ENCODE results near the gene ZBTB8B. TPM values are rescaled to one million over a fixed set of nuclear protein-coding genes. Genes with fewer than 3 reads are reported as not detected.

The ZBTB8B gene
- total and polyA plus RNA-seq, 10 of the 15 experiments (the other 5 are each of a cell fraction or from before 2014, with no cell fraction given), result under 0.01 to 0.04 (median 0.01) TPM; not detected in 4

- no peak for FAIRE-seq
- no peak overlapping the region for H3K4me2 ChIP-seq (ENCODE audit: control insufficient read depth, insufficient read depth)
- H3K27ac ChIP-seq (ENCODE audit: control insufficient read depth, insufficient read depth), result no peak overlapping the region
- no peak overlapping the region for H3K4me3 ChIP-seq
- H3K27me3 ChIP-seq (replicated peaks in 1 of 2; ENCODE audit: control insufficient read depth in 2 of 2, insufficient read depth in 2 of 2, low read length in 1 of 2), result no peaks in the 10 kb centered on the region
- CTCF ChIA-PET, result interaction anchor here (0.9 to 1.4 kb wide), 3 partner anchors 24 to 47 kb away, joined by 3 to 4 read pairs (median 4); no protein-coding TSS in a partner anchor
- no peak overlapping the region for H2AFZ ChIP-seq (ENCODE audit: control insufficient read depth, low read depth, low read length)
- in situ Hi-C loops (cut with MboI), result no loop called here
- POLR2A ChIA-PET, result no interaction called here
- intact Hi-C loops (cut with micrococcal nuclease; ENCODE audit: unreplicated experiment), result loop anchor here (5.0 kb wide), 1 partner anchor 94 kb away; no protein-coding TSS in a partner anchor
- SMC1A ChIA-PET (ENCODE audit: uncharacterized antibody, unreplicated experiment), result interaction anchor here (1.1 to 2.0 kb wide), 3 partner anchors 15 to 217 kb away, joined by 3 to 8 read pairs (median 5); no protein-coding TSS in a partner anchor
- ATAC-seq, result no peak
- no peaks in the 10 kb centered on the region for H3K9me3 ChIP-seq (replicated peaks; ENCODE audit: control insufficient read depth, insufficient read depth, low read length)
- no peaks in the 10 kb centered on the region for H4K20me1 ChIP-seq (ENCODE audit: control insufficient read depth, insufficient read depth)
- H3K36me3 ChIP-seq (ENCODE audit: control insufficient read depth in 2 of 2, insufficient read depth in 2 of 2, low read length in 1 of 2), result no peaks in the 10 kb centered on the region
- RAD21 ChIA-PET (ENCODE audit: unreplicated experiment), result no interaction called here
- no peaks in the 10 kb centered on the region for H3K79me2 ChIP-seq (ENCODE audit: control insufficient read depth, insufficient read depth, low read length)
- H3K9ac ChIP-seq (ENCODE audit: control insufficient read depth, insufficient read depth, low read length), result no peak overlapping the region
- DNase-seq (ENCODE audit: low read depth, low spot score), result no peak
- no peaks in the 10 kb centered on the region; the same call in 1 of the 2 replicates for H3K4me1 ChIP-seq (ENCODE audit: control insufficient read depth, insufficient read depth, low read length)
- BruUV-seq (replicated peaks), result no TSS peak
- 86% methylated on average over 5 of the region's 5 CpGs for WGBS (ENCODE audit: insufficient coverage, insufficient replicate concordance, low lambda C conversion rate, missing lambda C conversion rate)
- TF ChIP-seq YBX1 (IDR thresholded peaks at IDR 0.05) (no peak), PAX8 (IDR thresholded peaks at IDR 0.05) (no peak), STAT3 (IDR thresholded peaks at IDR 0.05; ENCODE audit: low read depth, low read length) (no peak), ZNF592 (IDR thresholded peaks at IDR 0.05) (no peak), MAX (IDR thresholded peaks at IDR 0.05; ENCODE audit: low read depth, low read length) (no peak), BCL3 (IDR thresholded peaks at IDR 0.05; ENCODE audit: borderline replicate concordance, insufficient read depth, low read depth, low read length, poor library complexity, severe bottlenecking) (no peak), IKZF2 (IDR thresholded peaks at IDR 0.05) (no peak), ZNF207 (IDR thresholded peaks at IDR 0.05; ENCODE audit: borderline replicate concordance) (no peak), SMAD1 (IDR thresholded peaks at IDR 0.05; ENCODE audit: low read depth, partially characterized antibody) (no peak), ATF3 (IDR thresholded peaks at IDR 0.05; ENCODE audit: borderline replicate concordance, extremely low read depth, low read depth, low read length) (no peak), YY1 (IDR thresholded peaks at IDR 0.05; ENCODE audit: low read depth, low read length) (no peak), EED (IDR thresholded peaks at IDR 0.05; ENCODE audit: low read depth) (no peak), POLR2A (IDR thresholded peaks at IDR 0.05; ENCODE audit: low read depth, low read length) (no peak), ZNF687 (IDR thresholded peaks at IDR 0.05) (no peak), IKZF1 (conservative IDR thresholded peaks at IDR 0.05) (no peak), BRCA1 (IDR thresholded peaks at IDR 0.05; ENCODE audit: low read depth, low read length) (no peak)
Measured at GRCh38 chr1:32496127-32496526, 31.3 kb downstream of the ZBTB8B start.
